ENCODE results near the gene DNAJB4. TPM values are rescaled to one million over a fixed set of nuclear protein-coding genes. Genes with fewer than 3 reads are reported as not detected.

Gene DNAJB4
- total RNA-seq, 2 donors from 2014 or later: 20.2 to 24.1 TPM

GRCh38 chr1:78048446-78048845 is 43.7 kb downstream of the DNAJB4 start:
- Histone ChIP-seq H3K4me3 (no peak overlapping the region), H3K36me3 (replicated peaks in 1 of 2; ENCODE audit: insufficient read depth in 1 of 2, low read depth in 2 of 2) (no peaks in the 10 kb centered on the region), H3K4me1 (peaks cover 53% of the 10 kb centered on the region), H3K9me3 (no peaks in the 10 kb centered on the region), H3K27me3 (no peaks in the 10 kb centered on the region), H3K27ac (peak overlapping the region in 2 of 4 donors; percentile 95 to 97)
- no peak for ATAC-seq
- intact Hi-C loops (cut with DNase I): no loop called here
- TF ChIP-seq CTCF (IDR thresholded peaks at IDR 0.05) (no peak), POLR2A (IDR thresholded peaks at IDR 0.05) (no peak)
- WGBS, 2 donors: 53 to 57% methylated on average over 3 of the region's 3 CpGs
- DNase-seq: no peak

GRCh38 chr1:78049396-78049795 is 44.7 kb downstream of the DNAJB4 start:
- intact Hi-C loops (cut with DNase I): no loop called here
- Histone ChIP-seq H3K9me3 (no peaks in the 10 kb centered on the region), H3K36me3 (replicated peaks in 1 of 2; ENCODE audit: insufficient read depth in 1 of 2, low read depth in 2 of 2) (no peaks in the 10 kb centered on the region), H3K27me3 (no peaks in the 10 kb centered on the region), H3K4me1 (peaks cover 51% of the 10 kb centered on the region), H3K4me3 (no peak overlapping the region), H3K27ac (no peak overlapping the region)
- TF ChIP-seq POLR2A (IDR thresholded peaks at IDR 0.05): no peak
- no peak for TF ChIP-seq CTCF (IDR thresholded peaks at IDR 0.05)
- 77 to 98% methylated on average over 4 of the region's 4 CpGs for WGBS, 2 donors
- DNase-seq: no peak
- no peak for ATAC-seq

- DNase-seq (no peak), ATAC-seq (no peak)
- no peaks in the 10 kb centered on the region for H3K36me3 ChIP-seq (replicated peaks in 1 of 2; ENCODE audit: insufficient read depth in 1 of 2, low read depth in 2 of 2)
- H3K9me3 ChIP-seq: no peaks in the 10 kb centered on the region
- no peak overlapping the region for H3K4me3 ChIP-seq
- H3K27me3 ChIP-seq: no peaks in the 10 kb centered on the region
- WGBS, 2 donors: 83 to 89% methylated on average over 2 of the region's 2 CpGs
- peaks cover 66% of the 10 kb centered on the region for H3K4me1 ChIP-seq
- TF ChIP-seq CTCF (IDR thresholded peaks at IDR 0.05): no peak
- TF ChIP-seq POLR2A (IDR thresholded peaks at IDR 0.05): no peak
- H3K27ac ChIP-seq: no peak overlapping the region
- intact Hi-C loops (cut with DNase I): loop anchor here (10.0 kb wide), 1 partner anchor 64 kb away; no protein-coding TSS in a partner anchor
These were observed 46.3 kb downstream of the DNAJB4 start for GRCh38 chr1:78051005-78051404.

- Histone ChIP-seq H3K4me1 (peaks cover 67% of the 10 kb centered on the region), H3K27ac (peak overlapping the region in 2 of 4 donors; percentile 16 to 18), H3K4me3 (no peak overlapping the region), H3K36me3 (replicated peaks in 1 of 2; ENCODE audit: insufficient read depth in 1 of 2, low read depth in 2 of 2) (no peaks in the 10 kb centered on the region), H3K27me3 (no peaks in the 10 kb centered on the region), H3K9me3 (no peaks in the 10 kb centered on the region)
- DNase-seq (no peak), ATAC-seq (peak; percentile 49)
- no peak for TF ChIP-seq CTCF (IDR thresholded peaks at IDR 0.05)
- no peak for TF ChIP-seq POLR2A (IDR thresholded peaks at IDR 0.05)
- intact Hi-C loops (cut with DNase I): loop anchor here (10.0 kb wide), 1 partner anchor 62 kb away; no protein-coding TSS in a partner anchor
- 17 to 26% methylated on average over 2 of the region's 2 CpGs for WGBS, 2 donors
These were observed 48.1 kb downstream of the DNAJB4 start for GRCh38 chr1:78052685-78053405.

GRCh38 chr1:78053498-78053897 is 48.8 kb downstream of the DNAJB4 start:
- TF ChIP-seq POLR2A (IDR thresholded peaks at IDR 0.05) (no peak), CTCF (IDR thresholded peaks at IDR 0.05) (no peak)
- no peaks in the 10 kb centered on the region for H3K27me3 ChIP-seq
- H3K9me3 ChIP-seq: no peaks in the 10 kb centered on the region
- no peaks in the 10 kb centered on the region for H3K36me3 ChIP-seq (replicated peaks in 1 of 2; ENCODE audit: insufficient read depth in 1 of 2, low read depth in 2 of 2)
- H3K4me3 ChIP-seq: no peak overlapping the region
- H3K27ac ChIP-seq: peak overlapping the region in 1 of 4 donors; percentile 16
- ATAC-seq (no peak), DNase-seq (no peak)
- intact Hi-C loops (cut with DNase I): loop anchor here (10.0 kb wide), 1 partner anchor 61 kb away; no protein-coding TSS in a partner anchor
- WGBS, 2 donors: 94 to 95% methylated on average over 2 of the region's 2 CpGs
- peaks cover 60% of the 10 kb centered on the region for H3K4me1 ChIP-seq
